AG04449 (cell line): ENCODE results near the gene TSPAN16.

ENCODE experiments used
- CTCF ChIA-PET: fragments of 350-600 bp; formaldehyde crosslinking; extraction: SDS; loops from one replicate; lab custom pipeline; 2021; ENCODE audit warnings: antibody characterized with exemption; lab: Yijun Ruan, JAX
- POLR2A ChIA-PET: fragments of 400-600, 350-600 bp; formaldehyde crosslinking; extraction: SDS; loops from one replicate; lab custom pipeline; 2020; ENCODE audit warnings: antibody characterized with exemption, inconsistent platforms; lab: Yijun Ruan, JAX
- DNase-seq: peaks from one replicate; pipeline ENCODE4 v3.0.0-alpha.2; 2010; ENCODE audit warnings: low read depth, low spot score
- H3K4me3 ChIP-seq: 2 replicates; pipeline ENCODE4 v1.5.1; 2011; ENCODE audit warnings: low read depth, mild to moderate bottlenecking, control low read depth, low read length
- TF ChIP-seq, protein P1 (sequence below): IDR thresholded peaks from one replicate; pipeline ENCODE4 v1.5.1; 2011; ENCODE audit warnings: mild to moderate bottlenecking, moderate library complexity, low read length, control low read depth, inconsistent platforms; ENCODE audit not compliant: insufficient read depth; ENCODE audit errors: missing control alignments

The TSPAN16 gene

GRCh38 chr19:11293433-11294389, 2.2 kb upstream of the TSPAN16 start:
- TF ChIP-seq, protein P1, sequence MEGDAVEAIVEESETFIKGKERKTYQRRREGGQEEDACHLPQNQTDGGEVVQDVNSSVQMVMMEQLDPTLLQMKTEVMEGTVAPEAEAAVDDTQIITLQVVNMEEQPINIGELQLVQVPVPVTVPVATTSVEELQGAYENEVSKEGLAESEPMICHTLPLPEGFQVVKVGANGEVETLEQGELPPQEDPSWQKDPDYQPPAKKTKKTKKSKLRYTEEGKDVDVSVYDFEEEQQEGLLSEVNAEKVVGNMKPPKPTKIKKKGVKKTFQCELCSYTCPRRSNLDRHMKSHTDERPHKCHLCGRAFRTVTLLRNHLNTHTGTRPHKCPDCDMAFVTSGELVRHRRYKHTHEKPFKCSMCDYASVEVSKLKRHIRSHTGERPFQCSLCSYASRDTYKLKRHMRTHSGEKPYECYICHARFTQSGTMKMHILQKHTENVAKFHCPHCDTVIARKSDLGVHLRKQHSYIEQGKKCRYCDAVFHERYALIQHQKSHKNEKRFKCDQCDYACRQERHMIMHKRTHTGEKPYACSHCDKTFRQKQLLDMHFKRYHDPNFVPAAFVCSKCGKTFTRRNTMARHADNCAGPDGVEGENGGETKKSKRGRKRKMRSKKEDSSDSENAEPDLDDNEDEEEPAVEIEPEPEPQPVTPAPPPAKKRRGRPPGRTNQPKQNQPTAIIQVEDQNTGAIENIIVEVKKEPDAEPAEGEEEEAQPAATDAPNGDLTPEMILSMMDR = peak; percentile 99
- peak; percentile 37 for DNase-seq
- ChIA-PET CTCF (interaction anchor here (0.6 to 5.2 kb wide), 38 partner anchors 9 to 287 kb away, joined by 3 to 51 read pairs (median 5); partner anchors contain the start of genes CCDC159, ELOF1, ODAD3 and PRKCSH), POLR2A (interaction anchor here (1.0 kb wide), 1 partner anchor 87 kb away, joined by 4 read pairs; no protein-coding TSS in a partner anchor)
- H3K4me3 ChIP-seq = peak overlapping the region; percentile 42

- CTCF ChIA-PET = interaction anchor here (1.0 to 5.2 kb wide), 12 partner anchors 13 to 199 kb away, joined by 3 to 51 read pairs (median 6); no protein-coding TSS in a partner anchor
- POLR2A ChIA-PET = no interaction called here
Measured at GRCh38 chr19:11295180-11295579, 780 bp upstream of the TSPAN16 start.

DNA sequence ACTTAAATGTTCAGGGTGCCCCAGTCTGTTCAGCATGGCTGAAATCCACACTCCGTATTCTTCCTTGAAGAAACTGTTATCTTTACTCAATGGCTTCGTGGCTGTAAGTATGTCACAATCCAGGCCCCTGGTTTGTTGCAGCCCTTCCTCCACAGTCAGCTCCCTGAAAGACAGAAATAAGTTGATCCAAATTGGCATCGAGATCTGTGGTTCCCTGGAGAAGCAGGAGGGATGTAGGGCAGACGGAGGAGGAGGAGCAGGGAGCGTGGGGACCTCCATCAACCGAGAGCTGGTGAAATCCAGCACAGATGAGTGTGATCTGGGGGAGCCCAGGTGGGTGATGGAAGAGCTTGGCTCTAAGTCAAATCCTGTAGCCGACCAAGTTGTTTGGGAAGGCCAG, 304 bp downstream of the TSPAN16 start:
- TF ChIP-seq, protein P1 = no peak
- ChIA-PET CTCF (interaction anchor here (0.7 to 5.2 kb wide), 12 partner anchors 9 to 292 kb away, joined by 3 to 51 read pairs (median 5); no protein-coding TSS in a partner anchor), POLR2A (no interaction called here)
- no peak overlapping the region for H3K4me3 ChIP-seq
- no peak for DNase-seq

More at GRCh38 chr19:11295180-11295579, 780 bp upstream of the TSPAN16 start:
- TF ChIP-seq, protein P1 = no peak
- H3K4me3 ChIP-seq = no peak overlapping the region
- DNase-seq = no peak

DNA sequence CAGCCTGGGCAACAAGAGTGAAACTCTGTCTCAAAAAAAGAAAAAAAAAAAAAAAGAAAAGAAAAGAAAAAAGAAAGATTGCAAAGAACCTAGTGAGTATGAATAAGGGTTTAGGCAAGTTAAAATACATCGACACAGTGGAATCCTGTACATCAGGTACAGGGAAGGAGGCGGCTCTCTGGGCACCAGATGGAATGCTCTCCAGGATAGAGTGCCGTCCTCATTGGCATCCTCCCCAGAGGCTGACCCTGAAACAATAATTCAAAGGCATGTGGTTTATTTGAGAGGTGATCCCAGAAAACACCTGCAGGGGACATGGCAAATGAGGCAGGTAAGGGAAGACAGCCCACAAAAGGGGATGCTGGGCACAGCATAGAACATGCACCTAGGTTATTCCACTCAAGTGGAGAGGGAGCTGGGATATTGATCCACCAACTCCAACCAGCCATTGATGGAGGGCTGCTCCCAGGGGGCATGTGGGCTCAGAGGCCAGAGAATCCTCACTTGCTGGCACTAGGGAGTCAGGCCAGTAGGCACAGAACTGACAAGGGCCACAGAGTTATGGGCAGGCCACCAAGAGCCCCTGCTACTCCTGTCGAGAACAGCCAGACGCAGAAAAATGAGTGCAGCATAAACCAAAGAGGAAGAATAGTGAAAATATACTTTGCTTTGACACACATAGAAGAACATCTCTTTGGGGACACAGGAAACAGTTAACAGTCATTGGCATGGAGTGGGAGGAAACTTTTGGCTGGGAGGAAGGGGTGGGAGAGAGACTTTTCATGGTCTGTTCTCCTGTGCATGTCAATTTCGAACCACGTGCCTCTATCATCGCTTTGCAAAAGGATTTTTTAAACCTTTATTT, 4.2 kb downstream of the TSPAN16 start:
- H3K4me3 ChIP-seq = no peak overlapping the region
- POLR2A ChIA-PET = no interaction called here
- CTCF ChIA-PET = interaction anchor here (1.0 to 1.4 kb wide), 3 partner anchors 11 to 182 kb away, joined by 3 to 5 read pairs (median 4); no protein-coding TSS in a partner anchor
- DNase-seq = no peak
- TF ChIP-seq, protein P1 = no peak

DNA sequence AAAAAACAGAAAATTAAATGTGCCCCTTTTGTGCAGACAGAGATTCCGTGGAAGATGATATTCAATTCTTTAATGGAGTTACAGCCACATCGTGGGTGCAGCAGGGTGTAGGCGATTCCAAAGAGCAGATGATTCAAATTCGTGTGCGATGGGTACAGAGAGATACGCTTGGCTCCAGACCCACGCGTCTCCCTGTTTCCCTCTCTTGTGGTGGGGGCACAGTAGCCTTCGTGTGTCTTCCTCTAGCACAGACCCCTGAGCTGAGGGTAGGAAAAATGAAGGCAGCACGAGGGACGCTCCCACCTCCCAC, 4.8 kb downstream of the TSPAN16 start:
- ChIA-PET POLR2A (no interaction called here), CTCF (interaction anchor here (1.4 kb wide), 1 partner anchor 181 kb away, joined by 5 read pairs; no protein-coding TSS in a partner anchor)
- H3K4me3 ChIP-seq = no peak overlapping the region
- DNase-seq = no peak
- TF ChIP-seq, protein P1 = no peak
